ENCODE results near the gene OLFML2B. TPM values are rescaled to one million over a fixed set of nuclear protein-coding genes. Genes with fewer than 3 reads are reported as not detected.

The OLFML2B gene
- 2.5 and 3.0 TPM in 2 replicates for total RNA-seq

GRCh38 chr1:162023547-162024501 lies at the start of gene OLFML2B:
Gene OLFML2B (minus strand): TSS chr1:162023869. CDS start chr1:162023430, 439 bp downstream.

GRCh38 chr1:162069334-162070093 lies 45.8 kb upstream of the OLFML2B start, which contains the start of gene NOS1AP:
Gene NOS1AP (plus strand): TSS chr1:162069691. CDS start chr1:162070178, 487 bp downstream.

Other genes with a start within 250 kb of the OLFML2B start
- gene NOS1AP, start 45.8 kb upstream of the OLFML2B start, total RNA-seq, result 0.17 and 0.30 TPM in 2 replicates

All from bronchus fibroblast of lung (primary cell).